ENCODE measurements around the gene GRIK4. TPM values are rescaled to one million over a fixed set of nuclear protein-coding genes. Genes with fewer than 3 reads are reported as not detected.

Gene GRIK4
- polyA plus RNA-seq, 1 donor: 1.3 TPM

DNA sequence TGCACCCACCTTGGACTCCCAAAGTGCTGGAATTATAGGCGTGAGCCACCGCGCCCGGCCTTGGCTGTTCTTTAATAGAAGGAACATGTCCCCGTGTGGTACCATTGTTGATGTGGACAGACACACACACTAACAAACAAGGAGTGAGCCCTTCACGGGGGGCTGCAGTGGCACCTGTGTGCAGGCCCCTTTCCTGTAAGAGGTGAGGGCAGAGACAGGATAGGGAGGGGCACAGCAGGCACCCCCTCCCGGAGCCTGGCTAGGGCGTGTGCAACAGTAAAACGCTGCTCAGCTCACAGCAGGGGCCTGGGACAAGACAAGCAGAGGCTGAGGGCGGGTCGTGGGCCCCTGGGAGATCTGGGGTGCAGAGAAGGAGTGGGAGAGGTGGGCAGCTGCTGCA is 37.8 kb downstream of the GRIK4 start:
- no peak for DNase-seq

DNA sequence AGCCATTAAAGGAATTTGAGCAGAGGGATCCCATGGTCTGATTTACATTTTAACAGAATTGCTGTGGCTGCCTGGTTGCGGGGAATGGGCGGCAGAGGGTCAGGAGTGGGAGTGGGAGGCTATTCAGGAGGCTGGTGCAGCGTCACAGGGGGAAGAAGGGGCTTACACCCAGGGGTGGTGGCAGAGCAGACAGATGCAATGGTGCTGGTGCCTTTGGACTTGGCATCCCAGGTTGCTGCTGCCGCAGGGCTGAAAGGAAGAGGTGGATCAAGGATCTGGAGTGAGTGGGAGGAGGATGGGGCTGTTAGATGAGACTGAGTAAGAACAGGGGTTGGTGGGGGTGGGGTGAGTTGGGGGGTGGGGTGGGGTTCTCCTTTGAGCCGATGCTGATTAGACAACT is 38.5 kb downstream of the GRIK4 start:
- DNase-seq: no peak

DNA sequence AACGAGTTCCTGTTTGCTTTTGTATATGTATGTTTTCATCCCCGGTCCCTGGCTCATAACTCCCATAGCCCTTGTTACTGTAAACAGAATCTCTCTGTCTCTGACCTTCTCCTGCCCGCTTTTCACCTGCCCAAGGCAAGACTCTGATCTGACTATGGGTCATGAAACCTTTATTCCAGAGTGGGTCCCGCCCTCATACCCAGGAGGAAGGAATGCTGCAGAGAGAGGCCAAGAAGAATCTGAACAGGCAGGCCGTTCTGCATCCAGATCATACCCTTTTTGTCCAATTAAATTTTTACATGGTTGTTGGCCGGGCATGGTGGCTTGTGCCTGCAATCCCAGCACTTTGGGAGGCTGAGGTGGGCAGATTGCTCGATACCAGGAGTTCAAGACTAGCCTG is 39.6 kb downstream of the GRIK4 start:
- DNase-seq: no peak

DNA sequence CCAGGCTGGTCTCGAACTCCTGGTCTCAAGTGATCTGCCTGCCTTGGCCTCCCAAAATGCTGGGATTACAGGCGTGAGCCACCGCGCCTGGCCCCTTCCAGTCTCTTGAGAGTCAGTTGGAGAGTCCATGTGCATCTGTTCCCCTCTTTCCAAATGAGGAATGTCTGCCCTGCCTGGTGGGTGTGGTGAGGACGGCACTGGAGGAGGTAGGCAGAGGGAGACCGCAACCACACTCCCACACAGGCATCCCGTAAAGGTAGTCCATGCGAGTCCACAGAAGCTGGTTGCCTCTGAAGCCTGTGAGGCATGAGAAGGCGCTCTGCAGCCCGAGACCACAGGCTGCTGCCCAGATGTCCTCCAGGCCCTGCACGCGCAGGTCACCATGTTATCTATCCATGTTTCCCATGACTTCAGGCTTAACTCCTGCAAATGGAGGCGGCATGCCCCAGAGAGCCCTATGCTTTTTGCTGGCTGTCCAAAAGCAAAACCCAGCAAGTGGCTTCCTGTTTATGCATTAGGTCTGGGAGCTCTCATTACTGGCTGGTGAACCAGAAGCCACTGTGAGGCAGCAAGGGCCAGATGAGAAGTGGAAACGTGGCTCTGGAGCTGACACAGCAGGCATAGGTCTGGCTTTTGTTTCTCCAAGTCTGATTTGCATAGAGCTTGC is 43.4 kb downstream of the GRIK4 start:
- no peak for DNase-seq

DNA sequence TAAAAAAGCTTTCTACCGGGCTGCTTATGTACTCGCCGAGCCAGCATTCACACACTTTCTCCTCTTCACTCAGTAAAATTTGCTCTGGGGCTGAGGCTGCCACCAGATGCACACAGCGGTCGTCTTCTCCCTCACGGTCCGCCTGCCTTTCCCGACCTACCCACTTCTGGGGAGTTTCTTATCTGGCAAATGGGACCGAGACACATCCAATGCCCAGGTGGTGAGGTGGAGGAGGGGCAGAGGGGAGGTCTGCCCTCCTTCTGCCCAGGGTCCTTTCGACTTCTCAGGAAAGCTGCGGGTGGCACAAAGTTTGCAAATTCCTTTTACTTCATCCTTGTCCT is 43.9 kb downstream of the GRIK4 start:
- no peak for DNase-seq

DNA sequence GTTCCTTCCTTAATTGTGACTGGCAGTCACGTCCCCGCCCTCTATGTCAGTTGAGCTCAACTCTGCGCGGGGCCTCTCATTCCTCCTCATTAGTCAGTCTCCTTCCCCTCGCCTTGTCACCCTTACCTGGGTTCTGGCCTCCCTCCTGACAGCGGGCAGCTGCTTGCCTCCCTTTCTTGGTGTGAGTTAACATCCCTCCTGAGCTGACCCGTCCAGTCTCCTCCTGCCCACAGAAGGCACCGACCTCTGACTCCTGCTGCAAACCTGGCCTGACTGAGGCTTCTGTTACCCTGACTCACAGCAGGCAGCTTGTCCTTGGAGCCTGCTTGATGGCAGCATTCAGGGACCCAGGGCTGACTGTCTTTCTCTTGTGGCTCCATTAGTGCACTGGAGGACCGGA is 45.2 kb downstream of the GRIK4 start:
- DNase-seq: no peak

DNA sequence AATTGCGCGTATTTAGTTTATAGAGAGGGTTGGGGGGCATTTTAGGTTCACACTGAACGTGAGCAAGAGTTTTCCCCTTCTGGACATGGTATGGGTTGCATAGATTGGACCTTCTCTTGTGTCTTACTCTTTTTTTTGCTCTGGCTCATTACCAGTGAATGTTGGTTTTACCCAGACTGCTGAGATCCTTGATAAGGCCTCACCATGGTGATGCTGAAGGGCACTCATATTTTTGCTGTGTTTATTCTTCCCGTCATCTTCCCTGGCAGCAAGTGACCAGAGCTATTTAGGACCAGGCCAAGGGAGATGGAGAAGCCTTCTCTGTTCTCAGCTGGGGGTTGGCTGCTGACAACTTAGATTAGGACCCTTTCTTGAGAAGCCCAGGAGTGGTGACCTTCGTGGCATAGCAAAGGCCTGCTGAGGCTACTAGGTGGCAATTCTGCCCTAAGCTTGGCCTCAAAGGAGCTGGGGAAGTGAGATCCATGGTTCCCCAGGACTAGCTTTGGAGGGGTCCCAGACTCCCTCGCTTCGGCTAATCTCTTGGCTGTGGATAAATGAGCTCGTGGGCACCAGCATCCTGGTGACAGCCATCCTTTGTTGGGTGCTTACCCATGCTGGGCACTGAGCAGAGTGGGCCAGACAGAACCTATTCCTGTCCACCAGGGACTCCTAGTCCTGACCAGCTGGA is 47.3 kb downstream of the GRIK4 start:
- DNase-seq: no peak

DNA sequence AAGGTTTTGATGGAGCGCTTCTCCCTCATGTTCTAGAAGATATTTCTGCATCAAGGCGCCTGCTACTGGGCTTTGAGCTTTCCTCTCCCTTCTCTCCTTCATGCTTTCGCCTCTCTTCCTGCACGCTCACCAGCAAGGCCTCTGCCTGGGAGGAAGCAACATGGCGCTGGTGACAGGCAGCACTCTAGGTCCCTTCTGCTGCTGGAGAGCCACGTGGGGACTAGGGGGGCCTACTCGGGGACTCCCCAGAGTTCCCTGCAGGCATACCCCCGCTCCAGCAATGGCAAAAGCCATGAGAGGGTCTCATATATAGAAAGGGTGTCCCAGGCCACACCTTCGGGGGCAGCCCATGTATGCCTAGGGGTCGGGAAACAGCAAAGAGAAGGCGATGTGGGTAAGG is 49.7 kb downstream of the GRIK4 start:
- DNase-seq: no peak

DNA sequence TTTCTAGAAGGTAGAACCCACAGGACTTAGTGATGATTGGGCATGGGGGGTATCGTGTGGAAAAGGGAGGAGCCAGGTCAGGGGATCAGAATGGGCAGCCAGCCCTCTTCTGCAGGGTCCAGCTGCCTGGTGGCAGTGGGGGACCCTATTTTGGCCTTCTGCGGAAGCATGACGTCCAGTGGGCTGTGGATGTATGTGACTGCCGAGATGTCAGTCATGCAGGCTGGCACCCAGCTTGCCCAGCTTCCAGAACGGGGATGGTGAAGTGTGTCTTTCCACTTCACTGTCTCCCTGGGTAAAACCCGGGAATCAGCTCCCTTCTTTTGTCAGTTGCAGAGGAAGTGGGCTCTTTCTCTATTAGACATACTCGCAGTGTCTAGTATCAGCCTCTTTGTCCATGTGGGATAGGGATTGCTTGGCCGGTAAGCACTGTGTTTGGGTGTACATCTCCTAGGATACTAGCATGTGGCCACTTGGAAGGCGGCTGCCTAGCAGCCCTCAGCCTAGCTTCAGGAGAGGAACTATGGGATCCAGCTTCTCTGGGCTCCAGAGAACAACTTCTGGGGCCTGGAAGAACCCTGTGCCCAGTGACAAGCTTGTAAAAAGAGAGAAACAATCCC is 51.4 kb downstream of the GRIK4 start:
- DNase-seq: no peak

DNA sequence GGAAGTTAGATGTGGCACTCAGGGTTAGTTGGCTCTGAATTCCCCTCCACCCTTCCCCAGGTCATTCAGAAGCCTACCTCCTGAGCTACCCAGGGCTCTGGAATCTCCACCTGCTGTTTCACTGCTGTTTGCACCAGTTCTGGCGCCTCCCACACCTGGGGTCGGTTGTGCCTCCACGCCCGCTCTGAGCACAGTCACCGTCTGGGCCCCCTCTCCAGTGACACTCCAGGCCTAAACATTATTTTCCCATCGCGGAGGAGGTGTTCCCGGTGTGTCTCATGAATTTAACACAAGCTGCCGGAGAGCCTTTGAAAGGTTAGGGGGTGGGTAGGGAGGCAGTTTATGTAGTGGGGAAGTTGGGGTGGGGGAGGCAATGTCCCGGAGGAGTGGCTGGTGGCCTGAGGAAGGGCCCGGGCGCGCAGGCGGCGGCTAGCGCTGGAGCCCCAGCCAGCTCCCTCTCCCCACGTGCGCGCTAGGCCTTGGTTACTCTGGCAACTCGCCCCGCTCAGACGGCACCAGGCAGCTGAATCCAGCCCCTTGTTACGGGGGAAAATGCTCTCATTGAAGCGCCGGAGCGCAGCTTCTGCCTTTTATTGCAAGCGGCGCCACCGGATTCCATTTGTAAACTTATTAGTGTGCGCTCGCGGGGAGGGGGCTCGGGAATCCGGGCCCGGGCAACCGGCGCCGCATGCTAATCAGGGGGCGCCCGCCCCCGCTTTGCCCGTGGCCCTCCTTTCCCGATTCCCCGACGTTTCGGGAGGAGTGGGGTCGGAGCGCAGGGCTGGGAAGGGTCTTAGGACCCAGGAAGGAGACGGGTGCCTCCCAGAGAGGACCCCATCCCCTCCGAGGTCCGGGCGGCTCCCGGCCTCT is 52.4 kb downstream of the GRIK4 start:
- peak; percentile 80 for DNase-seq

DNA sequence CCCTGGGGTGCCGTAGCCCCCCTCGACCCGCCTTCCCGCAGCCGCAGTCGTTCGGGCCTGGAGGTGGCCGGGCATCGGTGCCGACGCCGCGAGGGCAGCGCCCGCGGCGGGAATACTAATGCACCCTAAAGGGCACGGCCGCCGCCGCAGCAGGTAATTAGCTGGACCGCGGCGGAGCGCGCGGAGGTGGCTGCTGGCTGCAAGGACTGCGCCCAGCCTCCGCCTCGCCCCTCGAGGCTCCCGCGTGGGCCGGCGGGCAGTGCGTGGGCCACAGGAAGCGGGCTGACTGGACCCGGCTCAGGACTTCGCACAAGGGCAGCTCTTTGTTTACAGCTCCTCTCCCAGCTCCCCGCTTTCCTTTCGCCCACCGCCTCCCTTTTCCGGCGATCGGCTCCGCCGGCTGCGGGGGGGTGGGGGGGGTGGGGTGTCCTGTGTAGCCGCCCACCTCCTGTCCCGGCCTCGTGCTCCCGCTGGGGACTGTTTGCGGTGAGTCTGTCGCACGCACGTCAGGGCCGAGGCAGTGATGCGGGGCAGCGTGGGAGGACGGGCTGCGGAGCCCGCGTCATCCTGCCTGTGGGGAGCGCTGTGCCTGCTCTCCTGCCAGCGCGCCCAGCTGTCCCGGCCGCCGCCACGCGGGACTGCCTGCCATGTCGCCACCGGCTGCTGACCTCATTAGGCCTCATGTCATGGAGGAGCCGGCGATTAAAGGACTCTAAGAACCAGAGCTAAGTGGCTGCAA is 53.2 kb downstream of the GRIK4 start:
- no peak for DNase-seq

DNA sequence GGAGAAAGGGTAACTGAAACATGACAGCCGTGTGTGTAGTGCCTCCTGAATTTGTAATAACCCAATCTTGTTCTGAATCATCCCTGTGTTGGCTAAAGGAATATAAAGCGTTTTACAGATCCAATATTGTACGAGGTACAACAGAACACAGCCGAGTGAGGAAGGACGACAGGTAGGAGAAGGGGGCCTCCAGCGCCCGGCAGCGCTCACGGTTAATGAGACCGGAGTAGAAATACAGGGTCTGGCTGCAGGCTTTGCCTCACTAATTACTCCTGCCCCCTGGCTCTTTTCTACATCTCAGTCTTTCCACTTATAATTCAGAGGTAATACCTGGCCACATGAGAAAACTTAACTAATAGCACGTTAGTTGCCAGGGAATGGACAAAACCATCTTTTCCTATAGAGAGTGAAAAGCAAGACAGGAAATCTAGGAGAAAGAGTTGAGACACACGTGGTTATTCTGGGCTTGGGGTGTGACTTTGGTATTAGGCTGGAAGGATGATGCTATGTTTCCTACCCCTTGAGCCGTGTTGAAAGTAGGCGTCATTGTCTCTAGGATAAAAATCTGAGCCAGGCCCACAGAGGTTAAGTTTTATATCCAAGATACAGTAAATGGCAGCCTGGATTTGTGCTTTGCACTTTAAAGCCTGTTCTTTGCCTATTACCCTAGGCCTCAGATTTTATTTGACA is 54.1 kb downstream of the GRIK4 start:
- DNase-seq: no peak

DNA sequence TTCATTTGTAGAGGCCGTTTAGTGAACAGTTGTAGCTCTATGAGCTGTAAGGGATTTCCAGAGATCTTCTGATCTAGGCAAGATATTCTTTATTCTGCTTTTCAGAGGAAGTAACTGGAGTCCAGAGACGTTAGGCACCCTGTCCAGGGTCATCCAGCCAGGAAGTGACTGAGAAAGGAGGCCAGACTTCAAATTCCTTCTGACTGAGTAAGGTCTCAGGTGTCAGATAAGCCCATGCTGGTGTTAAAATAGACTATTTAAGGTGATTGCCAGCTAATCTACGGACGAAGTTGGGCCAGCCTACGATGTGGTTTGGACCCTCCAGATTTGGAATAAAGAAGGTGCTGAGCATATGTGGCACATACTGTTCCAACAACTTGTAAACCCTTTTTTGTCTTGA is 54.6 kb downstream of the GRIK4 start:
- no peak for DNase-seq

DNA sequence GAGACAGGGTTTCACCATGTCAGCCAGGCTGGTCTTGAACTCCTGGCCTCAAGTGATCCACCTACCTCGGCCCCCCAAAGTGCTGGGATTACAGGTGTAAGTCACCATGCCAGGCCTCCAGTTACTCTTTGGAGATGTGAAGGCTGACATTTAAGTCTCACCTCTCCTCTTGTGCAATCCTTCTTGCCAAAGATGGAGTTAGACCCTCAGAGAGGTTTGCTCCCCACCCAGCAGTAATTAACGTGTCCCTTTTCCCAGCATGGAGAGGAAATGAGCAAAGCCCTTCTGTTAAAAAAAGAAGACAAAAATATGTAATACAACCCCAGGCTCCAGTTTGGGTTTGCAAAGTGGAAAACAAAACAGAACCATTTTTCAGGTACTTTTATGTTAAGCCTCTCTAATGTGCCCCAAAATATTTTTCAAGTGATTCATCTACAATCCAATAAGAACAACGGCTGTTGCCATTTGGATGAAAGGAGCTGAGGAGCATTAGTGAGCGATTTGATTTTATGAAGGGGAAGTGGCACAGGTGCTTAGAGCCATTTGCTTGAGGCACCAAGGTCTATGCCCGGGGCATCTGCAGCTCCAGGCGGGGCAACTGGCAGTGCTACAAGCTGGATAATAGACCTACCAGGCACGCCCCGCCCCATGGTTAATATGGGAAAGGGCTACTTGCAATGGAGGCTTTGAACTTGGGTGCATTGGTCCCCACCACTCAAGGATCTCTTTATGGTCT is 57.2 kb downstream of the GRIK4 start:
- no peak for DNase-seq

DNA sequence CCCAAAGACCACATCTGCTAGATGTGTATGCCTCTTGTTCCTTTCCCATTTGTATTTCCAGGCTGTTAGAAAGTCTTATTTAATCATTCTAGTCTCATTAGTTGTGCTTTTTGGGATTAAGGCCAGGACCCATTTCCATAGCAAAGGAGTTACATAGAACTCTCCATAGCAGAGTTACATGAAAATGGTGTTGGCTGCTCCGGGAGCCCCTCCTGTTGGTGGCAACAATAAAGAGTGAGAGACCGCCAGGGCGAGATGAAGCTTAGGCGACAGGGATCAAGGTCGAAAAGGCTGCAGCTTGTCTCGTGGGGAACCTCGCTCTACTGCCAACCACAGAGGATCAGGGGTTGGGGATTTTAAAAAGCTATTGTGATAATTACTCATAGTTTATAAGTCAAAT is 58.3 kb downstream of the GRIK4 start:
- DNase-seq: no peak

DNA sequence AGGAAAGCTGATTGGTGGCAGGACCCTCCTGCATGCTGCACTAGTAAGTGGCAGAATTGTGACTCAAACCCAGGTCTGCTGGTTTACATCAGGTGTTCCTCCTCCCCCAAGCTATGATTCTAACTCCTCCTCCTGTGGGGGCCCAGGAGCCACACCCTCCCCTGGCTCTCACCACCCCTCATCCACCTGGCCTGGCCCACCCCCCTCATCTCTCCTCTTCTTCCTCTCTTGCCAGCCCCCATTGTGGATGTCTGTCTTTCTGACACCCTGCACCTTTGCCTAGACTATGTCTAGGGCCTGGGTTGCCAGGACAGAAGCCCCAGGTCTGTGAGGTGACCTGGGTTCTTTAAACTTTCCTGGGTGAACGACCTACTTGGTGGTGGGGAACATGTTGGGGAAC is 59.9 kb downstream of the GRIK4 start:
- no peak for DNase-seq

DNA sequence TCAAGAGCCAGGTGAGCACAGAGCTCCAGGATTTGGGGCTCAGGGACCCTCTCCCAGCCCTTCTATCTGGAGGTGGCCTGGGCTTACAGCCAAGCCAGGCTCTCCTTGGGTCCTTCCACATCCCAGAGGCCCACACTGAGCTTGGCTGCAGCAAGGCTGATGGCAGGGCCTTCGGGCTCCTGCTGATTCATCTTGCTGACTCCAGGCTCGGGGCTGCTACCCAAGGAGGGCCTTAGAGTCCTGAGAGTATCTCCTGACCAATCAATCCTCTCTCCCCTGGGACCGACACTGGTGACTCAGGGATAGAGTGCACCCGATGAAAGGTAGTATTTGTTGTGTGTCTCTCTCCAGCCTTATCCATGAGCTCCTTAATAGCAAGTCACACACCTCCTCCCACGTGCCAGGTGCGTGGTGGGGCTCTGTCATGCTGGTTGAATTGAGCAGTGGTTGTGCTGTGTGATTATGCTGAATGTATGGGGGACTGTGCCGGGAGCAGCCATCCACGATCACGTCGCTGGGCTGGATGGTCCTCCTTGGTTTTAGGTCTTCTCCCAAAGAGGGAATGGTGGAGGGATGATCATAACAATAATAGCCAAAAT is 62.3 kb downstream of the GRIK4 start:
- DNase-seq: no peak

DNA sequence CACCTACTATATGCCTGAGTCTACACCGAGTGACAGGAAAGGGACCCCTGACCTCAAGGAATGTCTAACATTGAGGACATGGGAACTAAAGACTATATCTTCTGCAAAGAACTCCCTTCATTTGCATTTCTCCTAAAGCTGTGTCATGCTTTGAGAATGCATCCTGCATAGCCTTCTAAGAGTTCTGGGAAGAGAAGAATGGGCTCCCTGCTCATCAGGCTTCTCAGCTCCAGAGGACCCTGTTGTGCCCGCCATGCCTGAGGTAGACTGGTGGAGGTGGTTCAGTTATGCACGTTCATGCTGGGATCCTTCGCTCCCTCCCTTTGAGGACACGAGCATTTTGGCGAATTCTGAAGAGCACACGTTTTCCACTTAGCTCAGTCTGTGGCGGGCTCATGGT is 63.3 kb downstream of the GRIK4 start:
- no peak for DNase-seq

DNA sequence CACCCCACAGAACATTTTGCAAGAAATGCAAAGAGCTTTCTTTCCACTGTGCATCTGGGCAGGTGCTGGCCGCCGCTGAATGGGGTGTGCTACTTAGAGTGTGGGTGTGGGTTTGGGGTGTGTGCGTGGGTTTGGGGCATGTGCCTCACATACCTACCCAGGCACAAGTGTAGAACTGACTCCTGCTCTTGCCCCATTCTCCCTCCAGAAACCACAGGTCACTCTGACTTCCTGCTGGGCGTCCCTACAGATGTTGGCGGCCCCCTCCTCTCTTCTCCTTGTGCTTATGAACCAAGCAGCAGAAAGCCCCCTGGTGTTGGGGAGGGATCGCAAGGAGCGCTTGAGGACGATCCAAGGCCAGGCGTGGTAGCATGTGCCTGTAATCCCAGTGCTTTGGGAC is 63.9 kb downstream of the GRIK4 start:
- DNase-seq: no peak

DNA sequence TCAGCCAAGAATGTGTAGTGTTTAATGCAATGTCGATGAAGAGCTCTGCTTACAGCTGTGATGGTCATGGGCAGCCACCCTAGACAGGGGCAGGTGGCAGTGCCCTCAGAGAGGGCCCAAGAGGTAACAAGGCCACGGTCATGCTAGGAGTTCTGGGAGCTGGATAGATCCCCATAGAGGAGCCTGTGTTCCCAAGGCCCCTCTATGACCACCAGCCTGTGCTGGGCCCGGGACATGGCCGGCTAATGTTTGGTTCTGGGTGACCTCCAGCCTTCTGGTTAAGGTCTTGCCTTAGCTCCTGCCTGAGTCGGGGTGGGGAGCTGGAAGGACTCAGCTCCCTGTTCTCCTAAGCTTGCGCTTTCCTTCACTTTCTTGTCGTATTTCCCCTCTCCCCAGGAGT is 65.1 kb downstream of the GRIK4 start:
- DNase-seq: no peak

All from left kidney (tissue), 2 donors.